ENCODE results near the gene WDR33. TPM values are rescaled to one million over a fixed set of nuclear protein-coding genes. Genes with fewer than 3 reads are reported as not detected.
A peak's percentile ranks its signal among the peaks of the same experiment; 100 is the strongest.
"Not testable (repeated sequence)": the region's sequence is repeated elsewhere in the genome, so short reads cannot be mapped to it uniquely, and the experiment has no call there.

WDR33 gene
- total and polyA plus RNA-seq, 10 of the 15 experiments (the other 5 are each of a cell fraction or from before 2014, with no cell fraction given): 29.2 to 73.8 (median 45.6) TPM

GRCh38 chr2:127807678-127808353, 3.2 kb downstream of the WDR33 start:
- no peaks in the 10 kb centered on the region for H3K27me3 ChIP-seq (replicated peaks in 1 of 2; ENCODE audit: control insufficient read depth in 2 of 2, insufficient read depth in 2 of 2, low read length in 1 of 2)
- FAIRE-seq (no peak), ATAC-seq (no peak), DNase-seq (ENCODE audit: low read depth, low spot score) (no peak)
- H3K4me2 ChIP-seq (ENCODE audit: control insufficient read depth, insufficient read depth): peak overlapping the region; percentile 66
- peak; percentile 78 for TF ChIP-seq ATF7 (IDR thresholded peaks at IDR 0.05; ENCODE audit: low read depth)
- no peak for TF ChIP-seq GABPA (IDR thresholded peaks at IDR 0.05; ENCODE audit: low read depth)
- intact Hi-C loops (cut with micrococcal nuclease; ENCODE audit: unreplicated experiment): loop anchor here (10.0 kb wide), 1 partner anchor 283 kb away; the partner anchor contains the start of gene IWS1
- 96% methylated on average over 3 of the region's 3 CpGs for WGBS (ENCODE audit: insufficient coverage, insufficient replicate concordance, low lambda C conversion rate, missing lambda C conversion rate)
- in situ Hi-C loops (cut with MboI): no loop called here
- ChIA-PET CTCF (interaction anchor here (0.6 to 1.7 kb wide), 4 partner anchors 8 to 51 kb away, joined by 3 to 7 read pairs (median 3); no protein-coding TSS in a partner anchor), POLR2A (interaction anchor here (0.7 to 4.6 kb wide), 5 partner anchors 12 to 106 kb away, joined by 3 to 50 read pairs (median 4); partner anchors contain the start of gene SFT2D3), SMC1A (ENCODE audit: uncharacterized antibody, unreplicated experiment) (interaction anchor here (0.8 to 3.8 kb wide), 16 partner anchors 9 to 283 kb away, joined by 3 to 19 read pairs (median 4); partner anchors contain the start of genes POLR2D and UGGT1), RAD21 (ENCODE audit: unreplicated experiment) (interaction anchor here (0.8 to 1.9 kb wide), 5 partner anchors 14 to 59 kb away, joined by 3 to 4 read pairs (median 3); no protein-coding TSS in a partner anchor)
- peak overlapping the region; percentile 84 for H3K4me3 ChIP-seq
- H3K9ac ChIP-seq (ENCODE audit: control insufficient read depth, insufficient read depth, low read length): no peak overlapping the region
- peaks cover 78% of the 10 kb centered on the region for H3K79me2 ChIP-seq (ENCODE audit: control insufficient read depth, insufficient read depth, low read length)
- H2AFZ ChIP-seq (ENCODE audit: control insufficient read depth, low read depth, low read length): no peak overlapping the region
- no TSS peak for BruUV-seq (replicated peaks)
- H3K36me3 ChIP-seq (ENCODE audit: control insufficient read depth in 2 of 2, insufficient read depth in 2 of 2, low read length in 1 of 2): peaks cover 0 to 1% of the 10 kb centered on the region in 2 experiments; a peak in 1 of 4 replicates
- H3K9me3 ChIP-seq (replicated peaks; ENCODE audit: control insufficient read depth, insufficient read depth, low read length): no peaks in the 10 kb centered on the region
- H4K20me1 ChIP-seq (ENCODE audit: control insufficient read depth, insufficient read depth): 0 out of 2 replicates have a peak, but pooled peaks cover 3% of the 10 kb centered on the region
- H3K4me1 ChIP-seq (ENCODE audit: control insufficient read depth, insufficient read depth, low read length): peaks cover 6% of the 10 kb centered on the region
- H3K27ac ChIP-seq (ENCODE audit: control insufficient read depth, insufficient read depth): no peak overlapping the region

GRCh38 chr2:127806860-127807259, 4.1 kb downstream of the WDR33 start:
- peak overlapping the region; percentile 22; the same call in 1 of the 2 replicates for H3K4me3 ChIP-seq
- H3K9ac ChIP-seq (ENCODE audit: control insufficient read depth, insufficient read depth, low read length); H4K20me1 ChIP-seq (ENCODE audit: control insufficient read depth, insufficient read depth); H3K4me1 ChIP-seq (ENCODE audit: control insufficient read depth, insufficient read depth, low read length); H3K27ac ChIP-seq (ENCODE audit: control insufficient read depth, insufficient read depth); BruUV-seq (replicated peaks); in situ Hi-C loops (cut with MboI); FAIRE-seq; DNase-seq (ENCODE audit: low read depth, low spot score); H3K9me3 ChIP-seq (replicated peaks; ENCODE audit: control insufficient read depth, insufficient read depth, low read length); H3K36me3 ChIP-seq (ENCODE audit: control insufficient read depth in 2 of 2, insufficient read depth in 2 of 2, low read length in 1 of 2); ATAC-seq; H2AFZ ChIP-seq (ENCODE audit: control insufficient read depth, low read depth, low read length); H3K27me3 ChIP-seq (replicated peaks in 1 of 2; ENCODE audit: control insufficient read depth in 2 of 2, insufficient read depth in 2 of 2, low read length in 1 of 2): not testable (repeated sequence)
- peak overlapping the region; percentile 27; the same call in 1 of the 2 replicates for H3K4me2 ChIP-seq (ENCODE audit: control insufficient read depth, insufficient read depth)
- ChIA-PET SMC1A (ENCODE audit: uncharacterized antibody, unreplicated experiment) (interaction anchor here (1.3 to 3.4 kb wide), 7 partner anchors 11 to 215 kb away, joined by 3 to 15 read pairs (median 8); no protein-coding TSS in a partner anchor), CTCF (interaction anchor here (1.8 kb wide), 1 partner anchor 23 kb away, joined by 5 read pairs; no protein-coding TSS in a partner anchor), POLR2A (interaction anchor here (3.1 to 4.6 kb wide), 2 partner anchors 11 to 105 kb away, joined by 9 to 50 read pairs; partner anchors contain the start of gene SFT2D3), RAD21 (ENCODE audit: unreplicated experiment) (interaction anchor here (1.2 to 2.7 kb wide), 5 partner anchors 15 to 216 kb away, joined by 3 to 20 read pairs (median 4); partner anchors contain the start of gene SFT2D3)
- 83% methylated on average over 6 of the region's 6 CpGs for WGBS (ENCODE audit: insufficient coverage, insufficient replicate concordance, low lambda C conversion rate, missing lambda C conversion rate)
- peaks cover 87% of the 10 kb centered on the region for H3K79me2 ChIP-seq (ENCODE audit: control insufficient read depth, insufficient read depth, low read length)
- intact Hi-C loops (cut with micrococcal nuclease; ENCODE audit: unreplicated experiment): loop anchor here (10.0 kb wide), 1 partner anchor 282 kb away; the partner anchor contains the start of gene IWS1
